Measurements from ENCODE around the gene POLG2.

The POLG2 gene

DNA sequence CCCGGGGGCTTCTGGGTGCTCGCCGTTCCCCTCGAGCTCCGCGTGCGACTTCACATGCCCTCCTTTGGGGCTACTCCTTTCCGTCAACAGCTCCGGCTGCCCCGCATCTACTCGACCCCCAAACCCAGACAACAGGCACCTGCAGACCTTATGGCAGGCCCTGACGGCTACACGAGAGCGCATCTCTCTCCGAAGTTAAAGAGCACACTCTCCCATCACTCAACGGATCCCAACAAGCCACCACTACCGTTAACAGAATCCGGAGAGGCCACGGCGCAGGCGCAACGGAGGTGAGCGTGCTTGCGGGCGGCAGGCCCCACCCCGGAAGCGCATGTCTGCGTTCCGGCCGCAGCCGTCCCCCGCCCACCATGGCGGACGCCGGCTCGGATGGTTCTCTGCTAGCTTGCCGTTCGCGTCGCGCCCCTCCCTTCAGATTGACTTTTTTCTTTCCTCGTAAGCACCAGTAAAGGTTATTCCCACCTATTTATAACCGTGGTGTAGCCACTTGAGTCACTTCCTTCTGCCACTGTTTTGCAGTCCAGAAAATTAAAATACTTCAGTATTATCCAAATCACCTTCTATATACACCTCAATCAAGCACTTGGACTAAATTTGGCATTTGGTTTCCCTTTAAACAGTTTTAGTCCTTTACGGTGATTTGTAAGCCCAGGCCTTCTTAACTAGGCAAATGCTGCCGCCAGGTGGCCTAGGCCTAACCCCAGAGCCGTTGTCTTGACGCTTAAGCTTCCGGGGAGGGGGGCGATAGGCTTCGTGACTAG, at the start of gene POLG2:
POLG2 (minus strand) TSS at position 269 of the 779 bp plus-strand sequence; CDS start at position 183, 86 bp downstream.
- peak; percentile 95 for DNase-seq (ENCODE audit: low spot score)

DNA sequence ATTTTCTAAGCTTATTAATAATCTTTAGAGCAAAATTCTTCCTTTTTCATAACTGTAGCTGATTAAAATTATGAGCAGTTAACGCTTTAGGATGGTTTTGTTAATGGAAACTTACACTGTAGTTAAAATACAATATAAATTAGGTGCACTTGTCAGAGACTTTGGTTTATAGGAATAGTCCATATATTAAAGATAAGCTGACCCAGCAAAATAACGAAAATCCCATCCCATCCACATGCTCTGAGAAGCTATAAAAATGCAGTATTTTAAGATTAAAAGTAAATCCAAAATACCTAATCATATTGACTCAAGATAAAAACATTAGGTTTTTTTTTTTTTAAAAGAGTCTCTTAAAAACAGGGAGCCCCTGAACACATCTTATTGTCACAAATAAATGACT, 47.9 kb upstream of the POLG2 start:
- DNase-seq (ENCODE audit: low spot score), result no peak

DNA sequence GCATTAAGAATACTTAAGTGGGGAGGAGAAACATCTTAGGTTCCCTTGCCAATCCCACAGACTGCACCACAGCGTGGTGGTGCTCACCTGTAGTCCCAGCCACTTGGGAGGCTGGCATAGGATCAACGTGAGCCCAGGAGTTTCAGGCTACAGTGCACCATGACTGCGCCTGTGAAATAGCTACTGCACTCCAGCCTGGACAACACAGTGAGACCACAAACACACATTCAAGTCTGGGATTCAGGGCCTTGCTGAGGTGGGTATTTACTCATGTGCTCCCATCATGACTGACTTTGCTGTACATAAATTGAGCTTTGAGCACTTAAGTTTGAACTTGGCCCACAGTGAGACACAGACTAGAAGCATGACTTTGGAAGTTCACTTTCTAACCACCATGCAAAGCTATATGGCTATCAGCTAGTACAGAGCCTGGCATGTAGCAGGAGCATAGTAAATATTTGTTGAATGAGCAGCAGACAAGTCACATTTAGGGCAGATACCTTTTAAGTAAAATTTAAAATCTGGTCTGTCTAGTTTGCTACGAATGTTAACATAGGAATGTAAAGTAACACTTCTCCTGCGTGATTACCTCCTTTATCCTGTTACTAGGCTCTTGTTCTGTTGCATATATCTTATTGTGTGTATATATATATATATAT, 43.4 kb upstream of the POLG2 start:
- DNase-seq (ENCODE audit: low spot score), result no peak

DNA sequence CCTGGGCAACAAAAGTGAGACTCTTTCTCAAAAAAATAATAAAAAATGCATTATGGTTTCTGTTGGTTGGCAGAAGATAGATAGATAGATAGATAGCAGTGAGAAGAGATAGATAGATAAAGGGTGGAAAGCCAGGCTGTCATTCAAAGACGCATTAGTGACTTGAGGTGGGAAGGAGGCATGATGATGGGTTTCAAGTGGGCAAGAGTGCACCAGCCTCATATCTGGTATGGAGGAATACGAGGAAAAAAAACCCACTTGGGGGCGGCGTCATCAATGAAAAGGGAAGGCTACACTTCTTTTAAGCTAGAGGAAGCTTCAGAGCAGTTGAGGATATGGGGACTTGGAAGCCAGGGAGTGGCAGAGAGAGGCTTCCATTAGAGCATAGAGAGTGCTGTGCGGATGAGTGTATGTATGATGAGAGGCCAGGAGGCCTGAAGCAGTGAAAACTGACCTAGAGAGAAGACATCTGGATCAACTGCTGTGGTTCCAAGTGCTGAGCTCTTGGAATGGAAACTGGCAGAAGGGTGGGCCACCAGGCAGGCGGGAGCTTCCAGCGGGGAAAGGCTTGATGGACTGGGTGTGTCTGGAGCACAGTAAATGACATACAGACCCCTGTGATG, 41.8 kb upstream of the POLG2 start:
- no peak for DNase-seq (ENCODE audit: low spot score)

DNA sequence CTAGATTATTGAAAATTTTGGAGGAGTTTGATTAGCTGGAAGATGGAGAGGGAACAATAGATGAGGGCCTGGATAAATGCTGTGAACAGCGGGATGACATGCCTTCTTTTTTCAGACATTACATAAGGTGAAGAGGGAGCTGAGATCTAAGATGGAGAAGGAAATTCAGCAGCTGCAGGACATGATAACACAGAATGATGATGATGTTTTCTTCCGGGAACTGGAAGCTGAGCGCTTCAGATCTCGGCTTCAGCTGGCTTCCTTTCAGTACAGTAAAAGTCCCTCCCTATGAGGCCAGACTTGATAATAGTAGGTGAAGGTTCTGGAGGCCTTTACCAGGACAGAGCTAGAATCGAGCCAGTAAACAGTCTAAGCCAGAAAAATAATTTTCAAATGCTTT, 40.6 kb upstream of the POLG2 start:
- no peak for DNase-seq (ENCODE audit: low spot score)

DNA sequence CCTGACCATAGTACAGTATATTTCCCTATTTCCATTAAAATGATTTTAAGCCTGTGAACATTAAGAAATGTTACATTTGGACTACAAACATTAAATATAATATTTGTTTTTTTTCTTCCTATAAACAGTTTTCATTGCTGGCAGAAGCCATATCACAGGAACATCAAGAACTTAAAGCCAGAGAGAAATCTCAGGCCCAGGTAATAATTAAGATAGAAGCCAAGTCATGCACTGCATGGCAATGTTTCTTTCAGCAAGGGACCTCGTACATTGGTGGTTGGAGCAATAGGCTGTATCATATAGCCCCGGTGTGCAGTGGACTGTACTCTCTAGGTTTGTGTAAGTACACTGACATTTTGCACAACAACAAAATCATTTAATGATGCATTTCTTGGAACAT, 40.1 kb upstream of the POLG2 start:
- DNase-seq (ENCODE audit: low spot score), result no peak

DNA sequence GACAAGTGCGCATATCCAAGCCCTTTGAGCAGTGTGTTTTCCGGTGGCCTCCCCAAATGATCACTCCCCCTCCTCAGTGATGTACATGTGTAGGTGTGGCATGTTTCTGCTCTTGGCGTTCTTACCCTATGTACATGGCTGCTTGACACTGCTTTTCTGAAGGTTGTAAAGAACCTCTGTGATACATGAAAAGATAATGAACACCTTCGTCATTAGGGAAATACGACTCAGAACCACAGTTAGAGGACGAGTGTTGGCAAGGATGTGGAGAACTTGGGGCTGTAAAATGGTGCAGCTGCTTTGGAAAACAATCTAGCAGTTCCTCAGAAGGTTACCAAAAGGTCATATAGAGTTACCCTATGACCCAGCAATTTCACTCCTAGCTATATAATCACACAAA, 38.5 kb upstream of the POLG2 start:
- no peak for DNase-seq (ENCODE audit: low spot score)

DNA sequence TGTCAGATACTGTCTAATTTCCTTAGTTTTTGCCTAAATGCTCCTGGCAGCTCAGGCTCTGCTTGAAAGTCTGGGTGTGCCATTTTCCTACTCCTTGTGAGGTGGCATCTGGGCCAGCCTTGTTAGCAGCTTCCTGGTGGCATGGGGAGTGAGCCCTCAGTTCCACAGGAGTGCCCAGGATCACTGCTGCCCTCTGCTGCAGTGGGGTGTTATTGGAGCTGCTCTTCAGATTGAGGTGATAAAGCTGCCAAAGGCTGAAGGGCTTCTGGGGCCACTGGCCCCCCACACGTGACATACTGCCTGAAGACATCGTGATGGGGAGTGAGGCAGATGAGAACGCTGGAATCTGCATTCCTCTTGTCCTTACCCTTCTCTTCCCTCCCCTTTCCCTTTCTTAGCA, 37.3 kb upstream of the POLG2 start:
- DNase-seq (ENCODE audit: low spot score), result no peak

DNA sequence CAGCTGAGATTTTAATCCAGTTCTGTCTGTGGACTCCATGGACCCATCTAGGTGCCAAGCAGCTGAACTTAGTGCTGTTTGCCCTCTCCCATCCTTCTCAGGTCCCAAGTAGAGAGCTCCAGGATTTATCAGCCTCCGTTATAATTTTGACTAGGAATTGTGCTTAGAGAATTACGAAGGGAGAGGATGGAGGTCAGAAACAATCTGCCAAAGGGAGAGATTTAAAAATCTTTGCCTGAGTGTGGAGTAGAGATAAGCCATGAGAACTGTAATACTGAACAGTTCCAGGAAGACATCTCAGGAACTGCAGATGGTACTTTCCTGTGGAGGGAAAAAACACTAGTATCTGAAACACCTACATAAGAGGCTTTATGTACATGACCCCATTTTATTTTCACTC, 36.9 kb upstream of the POLG2 start:
- DNase-seq (ENCODE audit: low spot score), result no peak

DNA sequence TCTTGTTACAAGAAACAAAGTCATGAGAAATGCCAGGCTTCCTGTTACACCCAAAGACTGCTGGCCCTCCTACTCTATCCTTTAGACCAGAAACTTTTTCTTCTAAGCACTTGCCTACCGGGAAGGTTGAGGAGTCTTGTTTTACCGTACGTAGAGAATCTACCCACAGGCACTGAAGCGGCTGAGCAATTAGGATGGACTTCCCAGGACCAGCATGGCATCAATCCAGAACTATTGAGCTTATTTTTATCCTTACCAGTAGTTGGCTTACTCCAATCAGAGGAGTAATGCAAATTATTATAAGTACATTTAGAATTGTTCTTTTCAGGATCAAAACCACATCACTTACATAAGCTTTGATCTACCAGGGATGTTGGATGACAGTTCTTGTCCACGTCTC, 35.6 kb upstream of the POLG2 start:
- no peak for DNase-seq (ENCODE audit: low spot score)

DNA sequence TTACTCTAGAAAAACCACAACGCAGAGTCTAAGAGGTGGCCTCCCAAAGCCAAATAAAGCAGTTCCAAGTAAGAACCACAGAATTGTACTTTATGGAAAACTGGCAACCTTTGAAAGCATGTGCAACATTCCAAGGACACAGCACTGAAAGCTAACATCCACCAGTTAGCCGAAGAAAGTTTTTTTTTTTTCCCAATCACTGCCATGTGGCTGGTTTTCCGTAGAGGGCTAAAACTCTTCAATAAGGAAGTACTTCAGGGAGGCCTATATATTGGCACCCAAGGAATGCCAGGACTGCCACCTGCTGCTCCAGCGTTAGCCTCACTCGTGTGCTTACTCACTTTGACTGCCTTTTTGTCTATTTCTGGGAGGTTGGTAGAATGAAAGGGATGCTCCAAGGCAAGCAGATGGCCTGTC, 35.1 kb upstream of the POLG2 start:
- DNase-seq (ENCODE audit: low spot score), result no peak

DNA sequence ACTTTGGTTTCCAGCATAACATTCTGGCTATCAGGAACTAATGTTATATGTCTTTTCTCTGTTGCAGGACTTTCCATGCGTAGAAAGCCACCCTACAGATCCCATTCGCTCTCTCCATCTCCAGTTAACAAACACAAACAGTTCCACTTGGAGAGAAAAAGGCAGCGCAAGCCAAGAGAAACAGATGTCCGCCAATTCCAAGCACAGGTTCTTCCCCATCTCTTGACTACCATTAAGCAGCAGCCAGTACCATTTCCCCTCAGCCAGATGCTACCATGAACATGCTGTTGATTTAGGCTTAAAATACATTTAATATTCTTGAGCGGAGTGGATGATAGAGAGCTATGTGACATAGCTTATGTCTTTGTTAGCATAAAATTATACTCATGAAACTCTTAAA, 32.4 kb upstream of the POLG2 start:
- DNase-seq (ENCODE audit: low spot score), result no peak

DNA sequence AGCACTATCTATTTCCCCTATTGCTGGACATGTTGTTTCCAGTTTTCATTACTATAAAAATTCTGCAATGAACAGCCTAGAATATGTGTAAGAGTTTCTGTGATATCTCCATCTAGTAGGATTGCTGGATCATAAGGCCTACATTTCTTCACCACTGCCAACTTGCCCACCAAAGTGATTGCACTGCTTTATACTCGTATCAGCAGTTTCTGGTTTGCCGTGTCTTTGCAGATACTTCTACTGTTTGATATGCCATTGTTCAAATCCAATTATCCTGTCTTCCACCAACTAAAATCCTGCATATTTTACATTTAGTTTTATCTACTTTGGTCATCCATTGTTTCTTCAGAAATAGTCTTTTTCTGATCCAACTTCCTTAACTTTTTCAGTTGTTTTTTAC, 31.1 kb upstream of the POLG2 start:
- DNase-seq (ENCODE audit: low spot score), result no peak

DNA sequence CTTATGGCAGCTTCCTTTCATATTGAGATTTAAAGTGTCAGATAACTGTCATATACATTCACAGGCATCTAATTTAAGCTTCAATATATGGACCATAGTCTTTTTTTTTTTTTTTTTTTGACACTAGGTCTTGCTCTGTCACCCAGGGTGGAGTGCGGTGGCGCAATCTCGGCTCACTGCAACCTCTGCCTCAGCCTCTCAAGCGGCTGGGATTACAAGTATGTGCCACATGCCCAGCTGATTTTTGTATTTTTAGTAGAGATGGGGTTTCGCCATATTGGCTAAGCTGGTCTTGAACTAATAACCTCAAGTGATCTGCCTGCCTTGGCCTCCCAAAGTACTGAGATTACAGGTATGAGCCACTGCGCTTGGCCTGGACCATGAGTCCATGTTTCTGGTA, 23.5 kb upstream of the POLG2 start:
- DNase-seq (ENCODE audit: low spot score), result no peak

DNA sequence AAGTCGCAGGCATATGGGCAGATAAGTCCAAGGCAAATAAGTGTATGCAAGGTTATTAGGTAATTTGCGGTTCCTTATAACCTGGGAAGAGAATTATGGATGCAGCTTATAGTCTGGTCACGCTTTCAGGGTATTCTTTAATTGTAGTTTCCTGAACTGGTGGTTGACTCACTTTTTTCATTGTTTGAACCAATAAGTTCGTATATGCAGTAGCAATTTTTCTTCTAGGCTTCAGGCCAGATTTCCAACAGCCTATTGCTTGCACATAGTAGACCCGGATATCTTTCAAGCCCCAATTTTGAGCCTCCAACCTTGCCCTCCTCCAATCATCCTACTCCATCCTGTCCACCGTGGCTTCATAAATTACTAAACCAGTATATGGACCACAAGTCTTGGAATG, 22.7 kb upstream of the POLG2 start:
- no peak for DNase-seq (ENCODE audit: low spot score)

DNA sequence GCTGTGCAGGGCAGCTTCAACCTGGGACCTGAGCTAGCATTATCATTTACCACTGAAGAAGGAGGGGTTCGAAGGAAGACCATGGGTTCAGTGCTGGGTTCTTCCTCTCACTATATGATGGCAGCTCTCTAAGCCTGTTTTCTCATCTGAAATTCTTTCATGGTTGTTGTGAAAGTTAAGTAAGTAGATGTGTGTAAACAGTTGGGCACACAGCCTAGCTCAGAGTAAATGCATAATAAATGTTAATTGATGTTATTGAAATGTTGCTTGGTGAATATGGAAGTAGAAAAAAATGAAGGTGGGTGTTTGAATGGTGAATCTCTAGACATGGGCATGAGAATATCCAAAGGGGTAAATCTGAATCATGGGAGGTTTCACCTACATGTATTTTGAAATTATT, 19.0 kb upstream of the POLG2 start:
- DNase-seq (ENCODE audit: low spot score), result no peak

DNA sequence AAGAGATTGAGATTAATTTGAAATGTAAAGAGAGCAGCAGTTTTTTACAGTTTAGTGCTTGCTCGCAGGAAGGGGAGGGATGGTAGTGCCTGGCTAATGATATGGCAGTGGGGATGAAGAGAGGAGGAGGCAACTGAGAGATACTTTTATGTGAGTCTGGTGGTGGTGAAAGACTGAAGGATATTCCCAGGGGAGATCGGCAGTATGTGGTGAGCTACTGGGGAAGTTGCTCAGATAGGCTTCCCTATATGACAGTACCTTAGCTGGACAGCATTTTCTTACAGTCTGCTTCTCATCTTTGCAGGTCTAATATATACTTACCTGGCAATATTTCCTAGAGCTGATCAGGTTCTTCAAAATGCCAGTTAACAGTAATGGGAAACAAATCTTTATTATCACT, 18.6 kb upstream of the POLG2 start:
- DNase-seq (ENCODE audit: low spot score), result no peak

DNA sequence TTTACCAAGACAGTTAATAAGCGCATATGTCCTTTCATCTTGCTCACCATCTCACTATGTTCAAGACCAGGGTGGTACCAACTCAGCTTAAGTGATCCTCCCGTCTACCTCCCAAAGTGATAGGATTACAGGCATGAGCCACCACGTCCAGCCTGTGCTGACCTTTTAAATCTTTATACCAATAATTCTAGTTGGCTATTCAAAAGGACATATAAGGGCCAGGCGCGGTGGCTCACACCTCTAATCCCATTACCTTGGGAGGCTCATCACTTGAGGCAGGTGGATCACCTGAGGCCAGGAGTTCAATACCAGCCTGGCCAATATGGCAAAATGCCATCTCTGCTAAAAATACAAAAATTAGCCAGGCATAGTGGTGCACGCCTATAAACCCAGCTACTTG, 12.3 kb upstream of the POLG2 start:
- DNase-seq (ENCODE audit: low spot score), result no peak

DNA sequence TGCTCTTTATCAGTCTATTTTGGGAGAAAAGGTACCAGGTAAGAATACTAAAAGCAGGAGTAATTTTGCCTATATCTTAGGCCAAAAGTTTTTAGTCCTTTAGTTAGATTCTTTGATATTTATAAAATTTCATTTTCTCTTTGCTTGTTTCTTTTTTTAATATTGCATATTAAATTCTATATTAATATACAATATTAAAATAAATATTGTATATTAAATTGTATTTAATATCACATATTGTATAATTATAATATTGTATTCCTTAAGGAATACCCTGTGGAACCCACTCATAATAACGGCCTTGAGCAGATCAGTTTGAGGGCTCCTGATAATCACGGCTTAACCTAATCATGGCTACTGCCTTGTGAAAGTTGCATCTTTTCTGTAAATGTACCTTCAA, 11.8 kb upstream of the POLG2 start:
- DNase-seq (ENCODE audit: low spot score), result no peak

DNA sequence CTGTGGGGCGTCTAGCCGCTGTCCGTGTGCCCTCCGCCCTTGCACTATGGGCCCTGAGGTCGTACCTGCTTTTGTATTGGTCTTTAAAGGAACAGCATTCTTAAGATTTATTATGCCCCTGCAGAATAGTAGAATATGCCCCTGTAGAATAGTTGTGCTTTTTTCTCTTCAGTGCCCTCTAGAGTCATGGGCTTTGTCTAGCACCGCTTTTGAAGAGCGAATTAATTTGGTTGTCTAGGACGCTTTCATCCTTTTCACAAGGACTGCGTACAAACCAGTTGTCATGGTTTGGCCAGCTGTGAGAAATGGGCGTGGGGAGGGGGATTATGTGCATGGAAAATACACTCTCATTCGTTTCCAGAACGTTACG, 10.5 kb upstream of the POLG2 start:
- DNase-seq (ENCODE audit: low spot score), result peak; percentile 61

DNA sequence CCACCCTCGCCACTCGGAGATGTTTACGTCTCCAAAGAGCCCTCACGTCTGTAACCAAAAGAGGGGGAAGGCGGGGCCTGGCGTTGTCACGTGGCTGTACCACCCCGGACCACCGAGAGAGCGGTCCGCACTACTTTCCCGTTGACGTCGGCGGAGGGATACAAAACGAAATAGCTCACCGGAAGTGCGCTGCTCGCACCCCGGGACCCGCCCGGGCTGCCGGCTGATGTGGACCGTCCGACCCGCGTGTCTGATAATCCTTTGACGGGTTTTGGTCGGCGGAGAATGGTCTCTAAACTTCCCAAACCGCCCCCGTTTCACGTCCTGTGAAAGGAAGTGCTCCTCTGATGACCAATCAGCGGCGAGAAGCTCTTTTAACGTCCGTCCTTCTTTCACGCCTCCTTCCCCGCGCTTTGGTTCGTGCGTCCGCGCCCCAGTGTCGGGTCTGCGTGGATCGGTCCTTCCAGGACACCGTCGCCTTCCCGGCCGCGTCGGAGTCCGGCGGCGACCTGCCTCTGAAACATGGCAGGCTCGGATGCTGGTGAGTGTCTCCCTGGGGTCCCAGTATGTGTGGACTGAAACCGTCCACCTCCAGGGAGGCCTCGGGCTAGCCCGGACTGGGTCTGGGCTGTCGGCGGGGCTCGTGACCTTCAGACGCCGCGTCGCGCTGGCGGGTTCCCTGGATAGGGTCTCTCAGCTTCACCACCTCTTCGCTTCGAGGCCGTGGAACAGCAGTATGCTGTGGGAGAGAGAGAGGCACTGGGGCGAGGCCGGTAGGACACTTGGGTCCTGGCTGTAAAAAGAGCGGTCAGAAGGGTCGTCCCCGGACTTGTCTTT, 9.9 kb upstream of the POLG2 start, which contains the start of gene CEP95:
CEP95 (plus strand) TSS at position 402 of the 837 bp plus-strand sequence; CDS start at position 523, 121 bp downstream.
- DNase-seq (ENCODE audit: low spot score), result peak; percentile 95

DNA sequence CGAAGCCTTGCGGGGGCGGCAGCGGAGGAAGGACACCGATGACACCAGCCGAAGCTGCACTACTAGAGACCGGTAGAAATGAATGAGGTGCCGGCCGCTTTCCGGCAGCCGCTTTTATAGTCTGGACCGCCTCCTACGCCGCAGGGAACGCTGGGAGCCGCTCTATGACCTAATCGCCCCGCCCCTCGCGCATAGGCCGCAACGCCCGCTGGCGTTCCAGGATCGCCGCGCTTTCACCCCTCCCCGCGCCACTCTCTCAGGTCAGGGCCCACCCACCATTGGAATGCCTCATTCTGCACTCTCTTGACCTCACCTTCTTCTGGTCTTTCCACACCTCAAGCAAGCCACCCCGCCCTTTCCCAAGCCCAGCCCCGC, 9.3 kb upstream of the POLG2 start, which contains the start of gene DDX5:
DDX5 (minus strand) TSS at position 89 of the 375 bp plus-strand sequence. CDS start 170 bp downstream, outside the sequence.
- peak; percentile 98 for DNase-seq (ENCODE audit: low spot score)

Measured in activated CD4-positive, alpha-beta T cell treated with anti-CD3 and anti-CD28 coated beads, Interleukin-2, Interleukin-4, amounts not matched to agents 100 ng/mL and 50 ng/mL, durations not matched to agents 16 hours and 8 hours (primary cell).